Immature natural killer cell (primary cell): ENCODE results near the gene NR2F2. TPM values are rescaled to one million over a fixed set of nuclear protein-coding genes. Genes with fewer than 3 reads are reported as not detected.
A peak's percentile ranks its signal among the peaks of the same experiment; 100 is the strongest.

Experiments used
- DNase-seq, 3 donors: peaks; one replicate each; pipeline ENCODE4 v3.0.0; 2022; ENCODE audit warnings: mixed read lengths in 1 of 3
- H3K27ac Mint-ChIP-seq, 6 donors: one replicate each; pipeline ENCODE4 v1.8.0; 2020; ENCODE audit warnings: mixed read lengths in 6 of 6, mild to moderate bottlenecking in 5 of 6, inconsistent platforms in 4 of 6, moderate library complexity in 3 of 6
- H3K27me3 Mint-ChIP-seq, 3 donors: one replicate each; pipeline ENCODE4 v1.8.0; 2020 to 2021; ENCODE audit warnings: low read depth in 3 of 3, mild to moderate bottlenecking in 3 of 3, mixed read lengths in 3 of 3, moderate library complexity in 3 of 3, inconsistent platforms in 1 of 3
- H3K36me3 Mint-ChIP-seq, 3 donors: one replicate each; pipeline ENCODE4 v1.8.0; 2020; ENCODE audit warnings: mixed read lengths in 3 of 3, inconsistent platforms in 2 of 3, mild to moderate bottlenecking in 2 of 3
- H3K4me1 Mint-ChIP-seq, 2 donors: one replicate each; pipeline ENCODE4 v1.8.0; 2020; ENCODE audit warnings: inconsistent platforms in 2 of 2, mild to moderate bottlenecking in 2 of 2, mixed read lengths in 2 of 2, moderate library complexity in 1 of 2
- H3K4me3 Mint-ChIP-seq, 5 donors: one replicate each; pipeline ENCODE4 v1.8.0; 2020; ENCODE audit warnings: mild to moderate bottlenecking in 5 of 5, mixed read lengths in 5 of 5, inconsistent platforms in 3 of 5, moderate library complexity in 3 of 5
- H3K9me3 Mint-ChIP-seq, 6 donors: one replicate each; pipeline ENCODE4 v1.8.0; 2020; ENCODE audit warnings: mild to moderate bottlenecking in 6 of 6, mixed read lengths in 6 of 6, inconsistent platforms in 4 of 6, moderate library complexity in 3 of 6
- polyA plus RNA-seq, 3 donors: library from polyadenylated mRNA; unstranded; fragments of 300-500 nt; fragmentation: Illumina TruSeq; gene quantifications; one replicate each; pipeline ENCODE4 v1.2.3, GENCODE V29; 2021

NR2F2 gene
- polyA plus RNA-seq, 3 donors from 2014 or later, result not detected

GRCh38 chr15:96352604-96353405 lies 22.3 kb downstream of the NR2F2 start:
- Mint-ChIP-seq H3K27ac (no peak overlapping the region), H3K9me3 (peaks cover 0 to 47% (median 5%) of the 10 kb centered on the region in 6 donors), H3K36me3 (peaks cover 0 to 10% (median 8%) of the 10 kb centered on the region in 3 donors), H3K4me3 (peak overlapping the region in 1 of 5 donors; percentile 49), H3K27me3 (peaks cover 27 to 59% (median 56%) of the 10 kb centered on the region in 3 donors), H3K4me1 (peaks cover 15 to 18% of the 10 kb centered on the region in 2 donors)
- DNase-seq, result no peak

GRCh38 chr15:96353416-96353929 lies 23.0 kb downstream of the NR2F2 start:
- H3K36me3 Mint-ChIP-seq, result peaks cover 0 to 9% (median 8%) of the 10 kb centered on the region in 3 donors
- DNase-seq, result no peak
- peaks cover 22 to 25% of the 10 kb centered on the region in 2 donors for H3K4me1 Mint-ChIP-seq
- H3K27me3 Mint-ChIP-seq, result peaks cover 32 to 65% (median 59%) of the 10 kb centered on the region in 3 donors
- H3K4me3 Mint-ChIP-seq, result peak overlapping the region in 1 of 5 donors; percentile 49
- H3K9me3 Mint-ChIP-seq, result peaks cover 0 to 47% (median 7%) of the 10 kb centered on the region in 6 donors
- no peak overlapping the region for H3K27ac Mint-ChIP-seq

GRCh38 chr15:96353930-96354730 lies 23.6 kb downstream of the NR2F2 start:
- no peak for DNase-seq
- Mint-ChIP-seq H3K9me3 (peaks cover 0 to 48% (median 7%) of the 10 kb centered on the region in 6 donors), H3K4me1 (peaks cover 24 to 27% of the 10 kb centered on the region in 2 donors), H3K27me3 (peaks cover 37 to 69% (median 59%) of the 10 kb centered on the region in 3 donors), H3K4me3 (no peak overlapping the region), H3K27ac (no peak overlapping the region), H3K36me3 (peaks cover 0 to 9% (median 8%) of the 10 kb centered on the region in 3 donors)

- no peak for DNase-seq
- H3K9me3 Mint-ChIP-seq, result peaks cover 0 to 40% (median 7%) of the 10 kb centered on the region in 6 donors
- H3K36me3 Mint-ChIP-seq, result peaks cover 0 to 9% (median 8%) of the 10 kb centered on the region in 3 donors
- peaks cover 39 to 68% (median 60%) of the 10 kb centered on the region in 3 donors for H3K27me3 Mint-ChIP-seq
- no peak overlapping the region for H3K27ac Mint-ChIP-seq
- H3K4me3 Mint-ChIP-seq, result no peak overlapping the region
- H3K4me1 Mint-ChIP-seq, result peaks cover 24 to 27% of the 10 kb centered on the region in 2 donors
Measured at GRCh38 chr15:96354731-96355567, 24.4 kb downstream of the NR2F2 start.

GRCh38 chr15:96355568-96356187 lies 25.2 kb downstream of the NR2F2 start:
- Mint-ChIP-seq H3K27me3 (peaks cover 38 to 65% (median 53%) of the 10 kb centered on the region in 3 donors), H3K9me3 (peaks cover 0 to 37% (median 7%) of the 10 kb centered on the region in 6 donors), H3K27ac (no peak overlapping the region), H3K4me1 (peaks cover 24 to 27% of the 10 kb centered on the region in 2 donors), H3K36me3 (peaks cover 0 to 9% (median 3%) of the 10 kb centered on the region in 3 donors), H3K4me3 (peak overlapping the region in 2 of 5 donors; percentile 20 to 54)
- no peak for DNase-seq

GRCh38 chr15:96356494-96357455 lies 26.3 kb downstream of the NR2F2 start:
- Mint-ChIP-seq H3K4me3 (peak overlapping the region; percentile 88 to 95 (median 92)), H3K27me3 (peaks cover 43 to 61% (median 54%) of the 10 kb centered on the region in 3 donors), H3K9me3 (peaks cover 0 to 32% (median 6%) of the 10 kb centered on the region in 6 donors), H3K27ac (peak overlapping the region in 4 of 6 donors; percentile 5 to 71 (median 38)), H3K4me1 (peaks cover 25 to 27% of the 10 kb centered on the region in 2 donors), H3K36me3 (peaks cover 0 to 9% (median 3%) of the 10 kb centered on the region in 3 donors)
- DNase-seq, result peak; percentile 55 to 66 (median 61)

GRCh38 chr15:96358001-96358801 lies 27.7 kb downstream of the NR2F2 start:
- H3K4me1 Mint-ChIP-seq, result peaks cover 25 to 27% of the 10 kb centered on the region in 2 donors

GRCh38 chr15:96358821-96359615 lies 28.5 kb downstream of the NR2F2 start:
- Mint-ChIP-seq H3K9me3 (peaks cover 0 to 40% (median 11%) of the 10 kb centered on the region in 6 donors), H3K36me3 (peaks cover 0 to 12% (median 12%) of the 10 kb centered on the region in 3 donors), H3K4me1 (peaks cover 25 to 27% of the 10 kb centered on the region in 2 donors), H3K27ac (no peak overlapping the region), H3K4me3 (peak overlapping the region in 2 of 5 donors; percentile 61 to 92), H3K27me3 (peaks cover 37 to 61% (median 61%) of the 10 kb centered on the region in 3 donors)
- no peak for DNase-seq

More at GRCh38 chr15:96358001-96358801, 27.7 kb downstream of the NR2F2 start:
- H3K36me3 Mint-ChIP-seq, result peaks cover 0 to 12% (median 7%) of the 10 kb centered on the region in 3 donors
- peaks cover 0 to 37% (median 10%) of the 10 kb centered on the region in 6 donors for H3K9me3 Mint-ChIP-seq
- peak overlapping the region in 1 of 6 donors; percentile 71 for H3K27ac Mint-ChIP-seq
- H3K4me3 Mint-ChIP-seq, result peak overlapping the region; percentile 88 to 95 (median 92)
- DNase-seq, result no peak
- peaks cover 34 to 63% (median 57%) of the 10 kb centered on the region in 3 donors for H3K27me3 Mint-ChIP-seq

- Mint-ChIP-seq H3K9me3 (peaks cover 2 to 45% (median 11%) of the 10 kb centered on the region in 6 donors), H3K4me3 (no peak overlapping the region), H3K27ac (no peak overlapping the region), H3K4me1 (peaks cover 25 to 27% of the 10 kb centered on the region in 2 donors), H3K36me3 (peaks cover 0 to 15% (median 12%) of the 10 kb centered on the region in 3 donors), H3K27me3 (peaks cover 40 to 64% (median 61%) of the 10 kb centered on the region in 3 donors)
- no peak for DNase-seq
Measured at GRCh38 chr15:96359616-96360521, 29.4 kb downstream of the NR2F2 start.
